Stimulated activated naive CD4-positive, alpha-beta T cell treated with Interleukin-2 at 50 U/mL for 16 hours (primary cell): ENCODE data around the gene CHAF1B.
"Not testable (repeated sequence)": the region's sequence is repeated elsewhere in the genome, so short reads cannot be mapped to it uniquely, and the experiment has no call there.

ENCODE experiments used
- DNase-seq: peaks from one replicate; lab custom pipeline; 2025; lab: John Stamatoyannopoulos, UW

CHAF1B gene

DNA sequence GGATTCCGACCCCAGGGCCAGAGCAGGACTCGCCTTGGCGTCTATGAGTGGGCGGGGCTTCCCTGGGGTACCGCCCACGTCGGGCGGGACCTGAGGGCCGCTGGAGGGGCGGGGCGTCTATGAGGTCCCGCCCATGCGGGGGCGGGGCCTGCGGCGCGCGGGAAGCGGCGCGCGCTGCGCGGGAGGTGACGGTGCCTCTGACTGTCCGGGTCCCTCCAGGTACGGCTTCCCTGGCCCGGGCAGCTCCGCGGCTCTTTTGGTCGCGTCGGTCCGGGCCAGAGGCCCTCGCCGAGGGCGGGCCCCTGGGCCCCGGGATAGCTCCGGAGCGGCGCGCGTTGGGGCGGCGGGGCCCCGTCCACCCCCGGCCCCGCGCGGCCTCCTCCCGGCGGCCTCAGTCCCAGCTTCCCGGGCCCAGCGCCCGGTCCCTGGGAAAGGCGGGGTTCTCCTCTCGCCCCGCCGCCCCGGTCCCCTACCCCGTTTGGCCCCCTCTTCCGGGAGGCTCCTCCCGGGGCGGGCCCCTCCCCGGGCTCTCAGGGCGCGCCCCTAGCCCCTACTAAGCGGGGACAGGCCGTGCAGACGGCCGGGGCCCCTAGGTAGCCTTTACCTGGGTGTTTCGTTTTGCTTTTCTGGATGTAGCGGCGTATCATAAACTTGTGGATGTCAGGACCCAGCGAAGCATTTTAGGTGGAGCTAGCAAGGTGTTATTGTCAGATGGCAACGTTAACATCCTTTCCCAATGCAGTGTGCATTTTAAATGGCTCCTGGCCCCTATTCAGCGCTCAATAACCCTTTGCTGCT lies at the start of gene CHAF1B:
TSS of gene CHAF1B (plus strand) at position 160 of the 798 bp plus-strand sequence. CDS start 745 bp downstream, outside the sequence.
- peak; percentile 63 for DNase-seq

- no peak for DNase-seq
Observed at GRCh38 chr21:36337099-36337509, 48.1 kb upstream of the CHAF1B start.

- no peak for DNase-seq
Observed at GRCh38 chr21:36338975-36339374, 46.2 kb upstream of the CHAF1B start.

- not testable (repeated sequence) for DNase-seq
Observed at GRCh38 chr21:36342581-36342980, 42.6 kb upstream of the CHAF1B start.

GRCh38 chr21:36344931-36345330 lies 40.3 kb upstream of the CHAF1B start:
- DNase-seq, result no peak

DNA sequence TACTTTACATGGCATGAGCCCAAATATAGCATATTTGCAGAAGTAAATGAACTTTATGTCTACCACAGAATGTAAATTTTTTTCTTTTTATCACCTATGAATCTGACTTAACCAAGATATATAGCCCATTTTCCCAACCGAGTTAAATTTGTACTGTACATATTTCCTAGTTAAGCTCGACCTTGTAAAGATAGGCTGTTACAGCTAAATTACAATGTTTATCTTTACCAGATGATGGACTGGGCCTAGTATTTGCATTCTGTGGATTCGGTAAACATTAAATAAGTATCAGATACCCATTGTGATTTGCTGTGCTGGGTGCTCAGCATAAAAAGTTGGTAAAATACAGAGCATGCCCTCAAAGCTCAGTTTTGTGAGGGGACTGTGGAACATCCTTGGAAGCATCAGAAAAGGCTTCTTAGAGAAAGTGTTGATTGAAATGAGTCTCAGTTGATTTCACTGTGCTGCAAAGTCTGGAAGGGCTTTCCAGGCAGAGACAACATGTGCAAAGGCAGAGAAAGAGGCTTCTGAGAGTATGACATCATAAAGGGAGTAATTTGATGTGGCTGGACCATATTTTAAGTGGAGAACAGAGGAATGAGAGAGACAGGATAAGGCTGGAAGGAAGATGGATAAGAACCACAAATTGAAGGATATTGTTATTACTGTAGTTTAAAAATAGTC lies 37.8 kb upstream of the CHAF1B start:
- no peak for DNase-seq

- no peak for DNase-seq
Observed at GRCh38 chr21:36347962-36348328, 37.2 kb upstream of the CHAF1B start.

DNA sequence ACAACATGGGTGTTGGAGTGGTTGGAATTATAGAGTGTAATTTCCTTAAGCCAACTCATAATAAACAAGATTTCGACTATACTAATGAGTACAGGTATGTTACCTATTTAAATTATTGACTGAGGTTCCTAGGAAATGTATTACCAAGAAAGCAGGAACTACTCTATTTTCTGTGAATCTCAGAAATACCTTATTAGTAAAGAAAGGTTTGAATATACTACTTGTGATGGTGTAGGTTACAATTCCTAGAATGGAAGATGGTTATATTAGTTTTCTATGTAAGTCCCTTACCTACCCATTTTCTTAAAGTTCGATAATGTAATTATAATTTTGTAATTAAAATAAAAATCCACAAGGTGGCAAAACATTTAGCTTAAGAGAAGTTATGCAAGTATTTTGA lies 35.9 kb upstream of the CHAF1B start:
- DNase-seq, result no peak

DNA sequence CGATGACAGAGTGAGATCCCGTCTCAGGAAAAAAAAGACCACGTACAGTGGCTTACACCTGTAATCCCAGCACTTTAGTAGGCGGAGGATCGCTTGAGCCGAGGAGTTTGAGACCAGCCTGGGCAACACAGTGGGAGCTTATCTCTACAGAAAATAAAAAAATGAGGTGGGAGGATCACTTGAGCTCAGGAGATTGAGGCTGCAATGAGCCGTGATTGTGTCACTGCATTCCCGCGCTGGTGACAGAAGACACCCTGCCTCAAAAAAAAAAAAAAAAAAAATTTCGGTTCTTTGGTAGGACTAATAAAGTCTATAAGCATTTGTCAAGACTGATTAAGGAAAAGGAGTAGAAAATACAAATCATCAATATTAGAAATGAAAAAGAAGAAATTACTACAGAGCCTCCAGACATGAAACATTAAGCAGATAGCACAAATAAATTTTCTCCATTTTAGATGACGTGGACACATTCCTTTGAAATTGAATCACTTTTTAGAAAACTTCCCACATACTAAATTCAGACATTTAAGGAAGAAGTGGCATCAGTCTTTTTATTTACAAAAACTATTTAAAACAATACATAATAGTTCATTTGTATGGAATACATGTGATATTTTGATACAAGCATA lies 34.8 kb upstream of the CHAF1B start:
- DNase-seq, result no peak

DNA sequence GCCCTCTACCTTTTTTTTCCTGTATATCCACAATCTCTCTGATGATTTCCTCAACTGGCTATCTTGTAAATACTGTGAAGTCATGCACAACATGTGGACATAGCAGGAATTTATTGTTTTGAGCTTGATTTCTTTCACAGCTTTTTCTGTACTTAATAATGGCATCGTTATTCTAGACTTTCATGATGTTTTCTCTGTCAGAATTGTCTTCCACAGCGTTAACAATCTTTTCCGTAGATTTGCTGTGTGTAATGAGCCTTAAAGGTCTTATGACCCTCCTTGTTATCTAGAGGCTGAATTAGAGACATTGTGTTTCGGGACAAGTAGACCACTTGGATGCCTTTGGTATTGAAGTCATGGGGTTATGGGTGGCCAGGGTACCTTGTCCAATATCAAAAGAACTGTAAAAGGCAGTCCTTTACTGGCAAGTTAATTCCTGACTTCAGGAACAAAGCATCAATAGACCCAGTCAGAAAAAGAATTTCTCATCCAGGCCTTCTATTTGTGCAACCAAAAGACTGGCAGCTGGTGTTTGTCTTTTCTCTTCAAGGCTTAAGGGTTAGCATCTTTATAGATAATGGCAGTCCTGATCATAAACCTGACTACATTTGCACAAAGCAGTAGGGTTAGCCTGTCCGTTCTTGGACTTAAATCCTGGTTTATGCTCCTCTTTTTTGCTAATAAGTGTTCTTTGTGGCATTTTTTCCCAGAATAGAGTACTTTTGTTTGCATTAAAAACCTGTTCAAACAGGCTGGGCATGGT lies 30.1 kb upstream of the CHAF1B start:
- DNase-seq, result no peak

DNA sequence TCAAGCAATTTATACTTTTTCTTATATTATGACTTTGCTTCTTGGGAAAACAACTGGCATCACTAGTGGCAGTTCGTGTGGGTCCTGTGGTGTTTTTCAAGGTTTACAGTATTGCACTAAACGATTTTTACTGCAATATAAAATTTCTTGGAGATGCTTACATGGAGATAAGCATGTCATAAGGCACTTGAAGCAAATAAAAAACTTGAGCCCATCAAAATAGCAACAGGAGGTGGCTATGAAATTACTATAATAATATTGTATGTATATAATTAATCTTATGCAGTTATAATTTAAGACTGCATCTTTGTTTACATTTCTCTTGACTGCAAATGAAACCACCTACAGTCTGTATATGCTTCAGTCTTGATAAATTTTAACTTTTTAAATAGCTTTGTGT lies 29.3 kb upstream of the CHAF1B start:
- no peak for DNase-seq

DNA sequence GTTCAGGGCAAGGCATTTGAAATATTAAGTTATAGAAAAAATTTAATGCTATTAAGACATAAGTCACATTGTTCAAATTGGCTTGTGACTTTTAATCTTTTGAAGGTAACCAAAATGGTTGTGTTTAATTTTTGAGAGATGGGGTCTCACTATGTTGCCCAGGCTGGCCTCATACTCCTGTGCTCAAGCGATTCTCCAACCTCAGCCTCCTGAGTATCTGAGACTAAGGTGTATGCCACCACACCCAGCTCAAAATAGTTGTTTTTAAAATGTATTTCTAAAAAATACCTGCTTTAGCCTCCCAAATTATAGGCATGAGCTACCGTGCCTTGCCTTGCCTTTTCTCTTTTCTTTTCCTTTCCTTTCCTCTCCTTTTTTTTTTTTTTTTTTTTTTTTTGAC lies 26.0 kb upstream of the CHAF1B start:
- DNase-seq, result no peak

DNA sequence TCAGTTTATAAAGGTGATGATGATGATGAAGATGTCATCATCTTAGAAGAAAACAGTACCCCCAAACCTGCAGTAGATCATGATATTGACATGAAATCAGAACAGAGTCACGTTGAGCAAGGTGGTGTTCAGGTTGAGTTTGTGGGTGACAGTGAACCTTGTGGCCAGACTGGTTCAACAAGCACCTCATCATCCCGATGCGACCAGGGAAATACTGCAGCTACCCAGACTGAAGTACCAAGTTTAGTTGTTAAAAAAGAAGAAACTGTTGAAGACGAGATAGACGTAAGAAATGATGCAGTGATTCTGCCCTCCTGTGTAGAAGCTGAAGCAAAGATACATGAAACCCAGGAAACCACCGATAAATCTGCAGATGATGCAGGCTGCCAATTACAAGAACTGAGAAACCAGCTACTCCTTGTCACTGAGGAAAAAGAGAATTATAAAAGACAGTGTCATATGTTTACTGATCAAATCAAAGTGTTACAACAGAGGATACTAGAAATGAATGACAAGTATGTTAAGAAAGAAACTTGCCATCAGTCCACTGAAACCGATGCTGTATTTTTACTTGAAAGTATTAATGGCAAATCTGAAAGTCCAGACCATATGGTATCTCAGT lies 16.0 kb upstream of the CHAF1B start:
- DNase-seq, result no peak

- DNase-seq, result no peak
Observed at GRCh38 chr21:36375994-36376393, 9.2 kb upstream of the CHAF1B start.

GRCh38 chr21:36377391-36377842 lies 7.8 kb upstream of the CHAF1B start:
- no peak for DNase-seq

- no peak for DNase-seq
Observed at GRCh38 chr21:36379251-36379650, 5.9 kb upstream of the CHAF1B start.

- DNase-seq, result no peak
Observed at GRCh38 chr21:36381841-36382589, 3.2 kb upstream of the CHAF1B start.

GRCh38 chr21:36382722-36383121 lies 2.5 kb upstream of the CHAF1B start:
- not testable (repeated sequence) for DNase-seq

DNA sequence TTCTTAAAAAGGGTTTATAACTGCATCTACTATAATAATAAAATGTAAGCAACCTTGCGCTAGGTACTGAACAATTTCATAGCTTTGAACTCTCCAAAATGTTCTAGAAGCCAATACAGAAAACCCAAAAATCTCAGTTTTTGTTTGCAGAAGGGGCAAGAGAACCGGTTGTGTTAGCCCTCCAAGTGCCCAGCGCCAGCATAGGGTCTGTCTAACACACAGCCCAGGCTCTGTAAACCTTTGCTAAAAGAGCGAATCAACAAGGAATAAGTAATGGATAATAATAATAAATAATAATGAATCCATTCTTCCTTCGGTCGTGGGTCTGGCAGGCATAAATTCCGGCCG lies 333 bp upstream of the CHAF1B start:
- no peak for DNase-seq

DNA sequence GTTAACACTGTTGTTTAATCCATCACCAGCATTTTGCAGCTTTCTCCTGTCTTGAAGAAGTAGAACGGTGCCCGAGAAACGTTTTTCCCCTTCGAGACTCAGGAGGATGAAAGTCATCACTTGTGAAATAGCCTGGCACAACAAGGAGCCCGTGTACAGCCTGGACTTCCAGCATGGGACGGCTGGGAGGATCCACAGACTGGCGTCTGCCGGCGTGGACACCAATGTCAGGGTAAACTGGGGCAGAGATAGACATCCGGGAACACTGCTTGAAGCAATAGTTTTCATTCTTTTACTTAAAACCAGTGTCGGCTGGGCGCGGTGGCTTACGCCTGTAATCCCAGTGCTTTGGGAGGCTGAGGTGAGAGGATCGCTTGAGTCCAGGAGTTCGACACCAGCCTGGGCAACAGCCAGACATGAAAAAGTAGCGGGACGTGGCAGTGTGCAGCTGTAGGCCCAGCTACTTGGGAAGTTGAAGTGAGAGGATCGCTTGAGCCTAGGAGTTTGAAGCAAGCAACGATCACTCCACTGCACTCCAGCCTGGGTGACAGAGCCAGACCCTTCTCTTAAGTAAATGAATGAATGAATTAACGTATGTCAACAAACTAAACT lies 945 bp downstream of the CHAF1B start:
- no peak for DNase-seq

- DNase-seq, result no peak
Observed at GRCh38 chr21:36388096-36388495, 2.9 kb downstream of the CHAF1B start.
